Breast epithelium (tissue), 4 donors: ENCODE measurements around the gene BLNK. TPM values are rescaled to one million over a fixed set of nuclear protein-coding genes. Genes with fewer than 3 reads are reported as not detected.

Experiments
- DNase-seq, 2 donors: peaks; one replicate each; pipeline ENCODE4 v3.0.0-alpha.2; 2019; ENCODE audit warnings: low spot score in 2 of 2
- H3K27ac ChIP-seq, 2 donors: fragments of 200-600 bp; sonication (generic) in 1 of 2; one replicate each; pipeline ENCODE4 v1.5.1; 2016 to 2019; ENCODE audit warnings: mild to moderate bottlenecking in 1 of 2
- H3K27me3 ChIP-seq, 2 donors: fragments of 200-600 bp; sonication (generic) in 1 of 2; one replicate each; pipeline versions ENCODE4 v1.5.1 to v1.6.0; 2017 to 2019; ENCODE audit warnings: control low read depth in 1 of 2, mild to moderate bottlenecking in 1 of 2
- H3K36me3 ChIP-seq: fragments of 200-600 bp; one replicate; pipeline ENCODE4 v1.5.1; 2019
- H3K4me1 ChIP-seq, 2 donors: fragments of 200-600 bp; sonication (generic); one replicate each; pipeline ENCODE4 v1.5.1; 2016 to 2019; ENCODE audit warnings: control low read depth in 1 of 2
- H3K4me3 ChIP-seq, 3 donors: fragments of 200-600 bp; sonication (generic); 1 replicate in 2 of 3; 2 replicates in 1 of 3; pipeline ENCODE4 v1.5.1; 2016 to 2019; ENCODE audit warnings: mild to moderate bottlenecking in 3 of 3, moderate library complexity in 2 of 3
- H3K9me3 ChIP-seq, 2 donors: fragments of 200-600 bp; sonication (generic) in 1 of 2; one replicate each; pipeline ENCODE4 v1.5.1; 2016 to 2019; ENCODE audit warnings: control low read depth in 1 of 2
- POLR2A ChIP-seq: fragments of 450-650 bp; IDR thresholded peaks from one replicate; pipeline ENCODE4 v1.6.1; 2016; ENCODE audit warnings: antibody characterized with exemption, mild to moderate bottlenecking, moderate library complexity
- POLR2AphosphoS5 ChIP-seq, 3 donors: sonication (generic); formaldehyde crosslinking; IDR thresholded peaks; one replicate each; pipeline ENCODE4 v1.6.1; 2017; ENCODE audit warnings: antibody characterized with exemption in 3 of 3
- intact Hi-C: fragments of 100-400 bp; cut with DNase I; formaldehyde crosslinking; loops from one replicate; pipeline ENCODE4 v1.15.1; 2023; ENCODE audit warnings: low total_unique reads
- total RNA-seq, 3 donors: library from RNA; depleted of rRNA; stranded (reverse); fragments of >200 nt; gene quantifications; one replicate each; pipeline ENCODE4 v1.1.0, GENCODE V29; 2016
- TF ChIP-seq, protein P1 (sequence below), 3 donors: fragments of 450-650 bp; IDR thresholded peaks; one replicate each; pipeline ENCODE4 v1.5.1; 2016 to 2017; ENCODE audit warnings: antibody characterized with exemption in 3 of 3, mild to moderate bottlenecking in 3 of 3, moderate library complexity in 3 of 3

BLNK gene
- total RNA-seq, 3 donors from 2014 or later = 2.9 to 16.0 (median 13.4) TPM

DNA sequence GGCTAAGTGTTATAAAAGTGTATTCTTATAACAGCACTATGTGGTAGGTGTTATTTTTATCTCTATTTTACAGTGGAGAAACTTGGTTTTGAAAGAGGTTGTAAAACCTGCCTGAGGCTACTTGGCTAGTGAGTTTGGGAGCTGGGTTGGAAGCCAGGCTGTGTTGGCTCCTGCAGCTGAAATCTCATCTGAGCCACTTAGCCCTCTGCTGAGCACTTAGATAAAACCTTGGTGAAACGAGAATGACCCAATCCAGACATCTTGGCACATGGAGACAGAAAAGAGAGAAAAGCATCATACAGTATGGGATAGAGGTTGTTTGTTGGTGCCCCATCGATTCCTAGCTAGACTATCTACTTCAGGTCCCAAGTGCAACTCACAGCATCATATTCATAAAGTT, 37.4 kb downstream of the BLNK start:
- no peak overlapping the region for H3K4me3 ChIP-seq
- no peak for TF ChIP-seq POLR2A
- TF ChIP-seq, protein P1, sequence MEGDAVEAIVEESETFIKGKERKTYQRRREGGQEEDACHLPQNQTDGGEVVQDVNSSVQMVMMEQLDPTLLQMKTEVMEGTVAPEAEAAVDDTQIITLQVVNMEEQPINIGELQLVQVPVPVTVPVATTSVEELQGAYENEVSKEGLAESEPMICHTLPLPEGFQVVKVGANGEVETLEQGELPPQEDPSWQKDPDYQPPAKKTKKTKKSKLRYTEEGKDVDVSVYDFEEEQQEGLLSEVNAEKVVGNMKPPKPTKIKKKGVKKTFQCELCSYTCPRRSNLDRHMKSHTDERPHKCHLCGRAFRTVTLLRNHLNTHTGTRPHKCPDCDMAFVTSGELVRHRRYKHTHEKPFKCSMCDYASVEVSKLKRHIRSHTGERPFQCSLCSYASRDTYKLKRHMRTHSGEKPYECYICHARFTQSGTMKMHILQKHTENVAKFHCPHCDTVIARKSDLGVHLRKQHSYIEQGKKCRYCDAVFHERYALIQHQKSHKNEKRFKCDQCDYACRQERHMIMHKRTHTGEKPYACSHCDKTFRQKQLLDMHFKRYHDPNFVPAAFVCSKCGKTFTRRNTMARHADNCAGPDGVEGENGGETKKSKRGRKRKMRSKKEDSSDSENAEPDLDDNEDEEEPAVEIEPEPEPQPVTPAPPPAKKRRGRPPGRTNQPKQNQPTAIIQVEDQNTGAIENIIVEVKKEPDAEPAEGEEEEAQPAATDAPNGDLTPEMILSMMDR (IDR thresholded peaks at IDR 0.05) = no peak
- no peak for TF ChIP-seq POLR2AphosphoS5 (IDR thresholded peaks at IDR 0.05)
- DNase-seq = no peak
- H3K4me1 ChIP-seq = no peaks in the 10 kb centered on the region
- H3K27me3 ChIP-seq = no peaks in the 10 kb centered on the region
- H3K9me3 ChIP-seq = no peaks in the 10 kb centered on the region
- intact Hi-C loops = no loop called here
- no peak overlapping the region for H3K27ac ChIP-seq
- no peaks in the 10 kb centered on the region for H3K36me3 ChIP-seq

DNA sequence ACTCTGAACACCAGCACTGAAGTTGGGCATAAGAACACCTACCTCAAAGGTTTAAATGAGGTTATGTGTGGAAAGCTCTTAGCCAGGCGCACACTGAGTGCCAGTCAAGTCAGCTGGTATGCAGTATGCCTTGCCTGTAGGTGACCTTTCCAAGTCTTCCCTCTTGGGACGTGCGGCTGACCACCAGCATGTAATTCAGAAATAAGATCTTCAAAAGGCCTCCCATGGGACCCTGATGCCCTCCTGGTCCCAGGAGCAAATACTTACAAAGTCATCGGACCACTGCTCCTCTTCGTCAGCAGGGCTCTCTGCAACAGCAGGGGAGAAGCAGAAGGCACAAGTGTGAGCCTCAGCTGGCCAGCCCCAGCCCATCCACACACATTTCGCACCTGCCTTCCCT, 40.8 kb downstream of the BLNK start:
- Histone ChIP-seq H3K27me3 (no peaks in the 10 kb centered on the region), H3K4me3 (no peak overlapping the region), H3K27ac (no peak overlapping the region), H3K4me1 (no peaks in the 10 kb centered on the region), H3K36me3 (no peaks in the 10 kb centered on the region), H3K9me3 (no peaks in the 10 kb centered on the region)
- TF ChIP-seq, protein P1 (IDR thresholded peaks at IDR 0.05) = no peak
- TF ChIP-seq POLR2AphosphoS5 (IDR thresholded peaks at IDR 0.05) (no peak), POLR2A (no peak)
- no peak for DNase-seq
- intact Hi-C loops = no loop called here

DNA sequence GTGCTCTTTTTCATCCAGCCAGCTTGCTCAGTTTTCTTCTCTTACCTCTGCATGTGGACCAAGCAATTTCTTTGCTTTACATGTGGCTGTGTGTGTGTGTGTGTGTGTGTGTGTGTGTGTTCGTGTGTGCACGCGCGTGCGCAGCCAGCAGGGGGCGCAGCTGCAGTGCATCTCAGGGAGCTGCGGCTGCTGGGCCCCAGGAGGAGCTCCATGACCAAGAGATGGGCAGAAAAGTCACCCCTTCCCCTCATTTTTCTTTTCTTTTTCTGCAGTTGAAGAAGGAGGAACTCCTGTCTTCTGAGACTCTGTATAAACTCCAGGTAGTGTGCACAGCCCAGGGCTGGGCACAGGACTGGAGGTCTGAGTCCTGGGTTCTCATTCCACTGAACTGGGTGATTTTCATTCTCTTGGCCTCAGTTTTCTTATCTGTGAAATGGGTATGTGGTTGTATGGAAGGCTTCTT, 41.8 kb downstream of the BLNK start:
- H3K9me3 ChIP-seq = no peaks in the 10 kb centered on the region
- H3K27ac ChIP-seq = no peak overlapping the region
- H3K4me3 ChIP-seq = no peak overlapping the region
- H3K4me1 ChIP-seq = no peaks in the 10 kb centered on the region
- intact Hi-C loops = loop anchor here (5.0 to 10.0 kb wide), 2 partner anchors 65 to 427 kb away; no protein-coding TSS in a partner anchor
- no peaks in the 10 kb centered on the region for H3K36me3 ChIP-seq
- no peaks in the 10 kb centered on the region for H3K27me3 ChIP-seq
- TF ChIP-seq, protein P1 (IDR thresholded peaks at IDR 0.05) = peak; percentile 72 to 98 (median 88)
- TF ChIP-seq POLR2AphosphoS5 (IDR thresholded peaks at IDR 0.05) (no peak), POLR2A (no peak)
- peak; percentile 58 to 75 for DNase-seq

DNA sequence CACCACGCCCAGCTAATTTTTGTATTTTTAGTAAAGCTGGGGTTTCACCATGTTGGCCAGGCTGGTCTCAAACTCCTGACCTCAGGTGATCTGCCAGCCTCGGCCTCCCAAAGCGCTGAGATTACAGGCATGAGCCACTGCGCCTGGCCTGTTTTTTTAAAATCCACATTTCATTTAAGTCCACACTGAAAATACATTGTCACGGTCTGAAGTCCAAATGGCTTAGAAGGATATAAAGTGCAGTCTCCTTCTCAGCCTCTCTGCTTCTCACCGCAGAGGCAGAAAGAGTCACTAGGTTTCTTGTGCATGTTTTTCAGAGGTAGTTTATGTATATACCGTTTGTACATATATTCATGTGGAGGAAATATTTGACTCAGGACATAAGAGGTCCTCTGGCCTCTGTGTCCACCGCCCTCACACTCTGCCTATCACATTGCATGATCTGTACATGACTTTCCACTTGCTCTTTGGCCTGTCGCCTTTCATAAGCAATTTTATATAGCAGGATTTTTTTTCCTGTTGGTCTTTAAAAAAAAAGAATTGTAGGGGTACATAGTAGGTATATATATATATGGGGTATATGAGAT, 42.9 kb downstream of the BLNK start:
- no peak overlapping the region for H3K27ac ChIP-seq
- H3K4me3 ChIP-seq = no peak overlapping the region
- DNase-seq = no peak
- H3K9me3 ChIP-seq = no peaks in the 10 kb centered on the region
- no peaks in the 10 kb centered on the region for H3K27me3 ChIP-seq
- H3K36me3 ChIP-seq = no peaks in the 10 kb centered on the region
- no peaks in the 10 kb centered on the region for H3K4me1 ChIP-seq
- TF ChIP-seq POLR2A (no peak), POLR2AphosphoS5 (IDR thresholded peaks at IDR 0.05) (no peak)
- intact Hi-C loops = loop anchor here (5.0 to 10.0 kb wide), 2 partner anchors 66 to 426 kb away; no protein-coding TSS in a partner anchor

DNA sequence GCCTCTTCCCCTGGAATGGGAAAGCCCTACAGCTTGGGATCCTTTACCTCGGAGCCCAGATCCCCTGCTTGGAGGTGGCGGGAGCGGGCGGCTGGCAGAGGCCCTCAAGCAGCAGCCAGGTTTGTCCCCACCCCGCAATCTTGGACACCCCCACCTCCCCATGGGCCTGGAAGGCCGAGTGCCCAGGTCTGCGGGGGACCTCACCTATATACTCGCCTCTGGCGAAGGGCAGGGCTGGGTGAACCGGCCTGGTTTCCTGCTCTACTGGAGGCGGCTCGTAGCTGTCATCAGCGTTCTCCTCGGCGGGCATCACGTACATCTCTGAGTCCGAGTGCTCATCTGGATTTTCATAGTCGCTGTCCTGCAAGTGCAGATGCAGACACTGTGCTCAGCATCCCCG, 44.2 kb downstream of the BLNK start:
- no peaks in the 10 kb centered on the region for H3K36me3 ChIP-seq
- no peak overlapping the region for H3K4me3 ChIP-seq

More for the DNA sequence above, 44.2 kb downstream of the BLNK start:
- intact Hi-C loops = loop anchor here (5.0 to 10.0 kb wide), 2 partner anchors 68 to 425 kb away; no protein-coding TSS in a partner anchor
- Histone ChIP-seq H3K9me3 (no peaks in the 10 kb centered on the region), H3K4me1 (no peaks in the 10 kb centered on the region), H3K27ac (no peak overlapping the region), H3K27me3 (no peaks in the 10 kb centered on the region)
- no peak for DNase-seq
- TF ChIP-seq POLR2A = no peak
- TF ChIP-seq, protein P1 (IDR thresholded peaks at IDR 0.05) = no peak
- TF ChIP-seq POLR2AphosphoS5 (IDR thresholded peaks at IDR 0.05) = no peak
